Liver (tissue), 9 donors: ENCODE measurements around the gene KCNMA1. TPM values are rescaled to one million over a fixed set of nuclear protein-coding genes. Genes with fewer than 3 reads are reported as not detected.

Source experiments
- DNase-seq: peaks from one replicate; pipeline ENCODE4 v3.0.0-alpha.2; 2017; ENCODE audit warnings: low spot score
- H3K27ac ChIP-seq, 2 donors: one replicate each; pipeline ENCODE4 v1.7.0; 2013; ENCODE audit warnings: inconsistent platforms in 2 of 2, low read length in 2 of 2, control low read depth in 1 of 2, low read depth in 1 of 2, mild to moderate bottlenecking in 1 of 2
- H3K27me3 ChIP-seq, 4 donors: one replicate each; pipeline versions ENCODE4 v1.6.1 to v1.7.0; 2013; ENCODE audit warnings: low read length in 3 of 4, inconsistent platforms in 1 of 4, mild to moderate bottlenecking in 1 of 4, moderate library complexity in 1 of 4; ENCODE audit not compliant: control insufficient read depth in 4 of 4, insufficient read depth in 4 of 4
- H3K36me3 ChIP-seq, 4 donors: one replicate each; pipeline versions ENCODE4 v1.6.1 to v1.7.0; 2013; ENCODE audit warnings: low read length in 3 of 4, mild to moderate bottlenecking in 3 of 4, low read depth in 1 of 4, moderate library complexity in 1 of 4; ENCODE audit not compliant: control insufficient read depth in 4 of 4, insufficient read depth in 3 of 4
- H3K4me1 ChIP-seq, 4 donors: one replicate each; pipeline versions ENCODE4 v1.6.1 to v1.7.0; 2013; ENCODE audit warnings: low read length in 3 of 4, mild to moderate bottlenecking in 3 of 4, moderate library complexity in 1 of 4; ENCODE audit not compliant: control insufficient read depth in 4 of 4, insufficient read depth in 4 of 4
- H3K4me3 ChIP-seq, 3 donors: one replicate each; pipeline versions ENCODE4 v1.6.1 to v1.7.0; 2013; ENCODE audit warnings: low read length in 3 of 3, control low read depth in 1 of 3, low read depth in 1 of 3, mild to moderate bottlenecking in 1 of 3
- H3K9ac ChIP-seq, 2 donors: one replicate each; pipeline ENCODE4 v1.7.0; 2013; ENCODE audit warnings: low read length in 2 of 2, mild to moderate bottlenecking in 2 of 2, moderate library complexity in 2 of 2, control low read depth in 1 of 2, low read depth in 1 of 2
- H3K9me3 ChIP-seq, 4 donors: one replicate each; pipeline versions ENCODE4 v1.6.1 to v1.7.0; 2013; ENCODE audit warnings: low read length in 3 of 4; ENCODE audit not compliant: control insufficient read depth in 4 of 4
- CTCF ChIP-seq: fragments of 150-350 bp; IDR thresholded peaks from 2 replicates; pipeline ENCODE4 v1.5.1; 2017; ENCODE audit warnings: improper control_type of control experiment, low read depth, low read length; ENCODE audit not compliant: missing input control
- FOXA2 ChIP-seq: IDR thresholded peaks from 2 replicates; pipeline ENCODE4 v1.6.1; 2016; ENCODE audit warnings: antibody characterized with exemption
- GABPA ChIP-seq, 2 donors: IDR thresholded peaks in 1 of 2; conservative IDR thresholded peaks in 1 of 2; 2 replicates each; pipeline ENCODE4 v1.6.1; 2016; ENCODE audit warnings: antibody characterized with exemption in 2 of 2, mild to moderate bottlenecking in 1 of 2, moderate library complexity in 1 of 2
- HNF4A ChIP-seq, 2 donors: conservative IDR thresholded peaks; 2 replicates each; pipeline ENCODE4 v1.6.1; 2016; ENCODE audit warnings: antibody characterized with exemption in 2 of 2, mild to moderate bottlenecking in 2 of 2
- HNF4G ChIP-seq: IDR thresholded peaks from 2 replicates; pipeline ENCODE4 v1.6.1; 2016; ENCODE audit warnings: antibody characterized with exemption
- JUND ChIP-seq, 2 donors: IDR thresholded peaks; 2 replicates each; pipeline ENCODE4 v1.6.1; 2016; ENCODE audit warnings: antibody characterized with exemption in 2 of 2
- NR2F2 ChIP-seq: IDR thresholded peaks from 2 replicates; pipeline ENCODE4 v1.6.1; 2016; ENCODE audit warnings: antibody characterized with exemption
- RAD21 ChIP-seq, 2 donors: IDR thresholded peaks; 2 replicates each; pipeline ENCODE4 v1.6.1; 2016; ENCODE audit warnings: antibody characterized with exemption in 2 of 2, mild to moderate bottlenecking in 2 of 2
- REST ChIP-seq: IDR thresholded peaks from 2 replicates; pipeline ENCODE4 v1.6.1; 2016; ENCODE audit warnings: antibody characterized with exemption, mild to moderate bottlenecking
- TAF1 ChIP-seq: conservative IDR thresholded peaks from 2 replicates; pipeline ENCODE4 v1.6.1; 2016; ENCODE audit warnings: antibody characterized with exemption, mild to moderate bottlenecking
- YY1 ChIP-seq: IDR thresholded peaks from 2 replicates; pipeline ENCODE4 v1.6.1; 2016; ENCODE audit warnings: antibody characterized with exemption, mild to moderate bottlenecking
- WGBS: extraction: QIAGEN DNeasy Blood & Tissue Kit; methylation state at CpG from one replicate; pipeline ENCODE4 v1.1.7; 2013; 5-methylcytosine and 5-hydroxymethylcytosine counted together
- polyA plus RNA-seq, 2 donors: library from polyadenylated mRNA; stranded (reverse) in 1 of 2; unstranded in 1 of 2; fragments of 200-250 nt in 1 of 2; fragments of >200 nt in 1 of 2; fragmentation: Nextera tagmentation in 1 of 2; extraction: Ambion mirVana in 1 of 2; gene quantifications; one replicate each; pipeline versions ENCODE4 v1.2.1 to v1.2.3, GENCODE V29; 2013 to 2015
- total RNA-seq, 2 donors: library from RNA; depleted of rRNA; stranded (reverse); fragments of >200 nt; gene quantifications; one replicate each; pipeline ENCODE4 v1.2.3, GENCODE V29; 2014
- TF ChIP-seq, protein P1 (sequence below): IDR thresholded peaks from 2 replicates; pipeline ENCODE4 v1.6.1; 2016; ENCODE audit warnings: antibody characterized with exemption
- donor health status: healthy.
- donor health status: healthy.
- donor health status: healthy.
- donor health status: healthy.
- donor health status: healthy.

Gene KCNMA1
- total and polyA plus RNA-seq, 4 donors = 2.5 to 9.7 (median 4.7) TPM

DNA sequence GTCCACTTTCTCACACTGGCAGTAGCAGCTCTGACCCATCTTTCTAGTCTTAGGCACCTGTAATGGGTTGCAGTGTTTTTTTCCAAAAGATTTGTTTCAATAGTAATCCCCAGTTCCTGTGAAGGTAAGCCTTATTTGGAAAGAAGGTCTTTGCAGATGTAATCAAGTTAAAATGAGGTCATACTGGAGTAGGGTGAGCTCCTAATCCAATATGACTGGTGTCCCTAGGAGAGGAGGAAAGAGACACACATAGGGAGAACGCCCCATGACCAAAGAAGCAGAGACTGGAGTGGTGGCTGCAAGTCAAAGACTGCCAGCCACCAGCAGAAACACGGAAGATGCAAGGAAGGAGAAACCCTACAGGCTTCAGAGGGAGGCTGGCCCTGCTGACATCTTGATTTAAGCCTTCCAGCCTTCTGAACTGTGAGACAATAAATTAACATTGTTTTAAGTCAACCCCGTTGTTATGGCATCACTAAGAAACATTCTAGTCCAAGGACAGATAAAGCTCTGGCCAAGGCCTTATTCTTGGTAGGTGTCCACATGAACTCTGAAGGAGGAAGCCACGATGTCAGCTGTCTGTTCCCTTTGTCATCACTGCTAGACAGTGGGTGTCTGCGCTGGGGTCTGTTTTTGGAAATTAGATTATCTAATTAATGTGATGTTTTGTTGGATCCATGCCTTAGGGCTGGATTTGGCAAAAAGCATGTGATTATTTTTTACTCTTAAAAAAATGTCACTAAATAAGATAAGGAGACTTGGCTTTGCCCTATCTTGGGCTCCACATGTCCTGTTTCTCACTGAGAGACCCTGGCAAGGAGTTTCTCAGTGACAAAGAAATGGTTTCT lies 214.9 kb downstream of the KCNMA1 start:
- WGBS = 78% methylated on average over 5 of the region's 5 CpGs
- DNase-seq = no peak
- Histone ChIP-seq H3K4me3 (no peak overlapping the region), H3K27me3 (no peaks in the 10 kb centered on the region), H3K9ac (no peak overlapping the region), H3K9me3 (no peaks in the 10 kb centered on the region), H3K36me3 (no peaks in the 10 kb centered on the region), H3K27ac (no peak overlapping the region), H3K4me1 (no peaks in the 10 kb centered on the region)
- TF ChIP-seq TAF1 (no peak), YY1 (no peak), CTCF (no peak), HNF4G (no peak), GABPA (IDR thresholded peaks at IDR 0.05 in 1 of 2, conservative IDR thresholded peaks at IDR 0.05 in 1 of 2) (no peak), REST (no peak), NR2F2 (no peak)
- TF ChIP-seq, protein P1, sequence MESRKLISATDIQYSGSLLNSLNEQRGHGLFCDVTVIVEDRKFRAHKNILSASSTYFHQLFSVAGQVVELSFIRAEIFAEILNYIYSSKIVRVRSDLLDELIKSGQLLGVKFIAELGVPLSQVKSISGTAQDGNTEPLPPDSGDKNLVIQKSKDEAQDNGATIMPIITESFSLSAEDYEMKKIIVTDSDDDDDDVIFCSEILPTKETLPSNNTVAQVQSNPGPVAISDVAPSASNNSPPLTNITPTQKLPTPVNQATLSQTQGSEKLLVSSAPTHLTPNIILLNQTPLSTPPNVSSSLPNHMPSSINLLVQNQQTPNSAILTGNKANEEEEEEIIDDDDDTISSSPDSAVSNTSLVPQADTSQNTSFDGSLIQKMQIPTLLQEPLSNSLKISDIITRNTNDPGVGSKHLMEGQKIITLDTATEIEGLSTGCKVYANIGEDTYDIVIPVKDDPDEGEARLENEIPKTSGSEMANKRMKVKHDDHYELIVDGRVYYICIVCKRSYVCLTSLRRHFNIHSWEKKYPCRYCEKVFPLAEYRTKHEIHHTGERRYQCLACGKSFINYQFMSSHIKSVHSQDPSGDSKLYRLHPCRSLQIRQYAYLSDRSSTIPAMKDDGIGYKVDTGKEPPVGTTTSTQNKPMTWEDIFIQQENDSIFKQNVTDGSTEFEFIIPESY = no peak

- Histone ChIP-seq H3K27me3 (no peaks in the 10 kb centered on the region), H3K4me3 (no peak overlapping the region), H3K9me3 (no peaks in the 10 kb centered on the region), H3K9ac (no peak overlapping the region), H3K4me1 (no peaks in the 10 kb centered on the region), H3K36me3 (no peaks in the 10 kb centered on the region), H3K27ac (no peak overlapping the region)
- 96% methylated on average over 4 of the region's 4 CpGs for WGBS
- no peak for DNase-seq
- TF ChIP-seq, protein P1 = no peak
- no peak for TF ChIP-seq HNF4A (conservative IDR thresholded peaks at IDR 0.05)
- TF ChIP-seq FOXA2 = no peak
- TF ChIP-seq RAD21 (IDR thresholded peaks at IDR 0.05) = no peak
- TF ChIP-seq JUND (IDR thresholded peaks at IDR 0.05) = no peak
These were observed 216.0 kb downstream of the KCNMA1 start for GRCh38 chr10:77421591-77421990.
